CD4-positive, alpha-beta T cell treated with Interferon gamma for 1 hour (primary cell): ENCODE results near the gene ZDHHC20.
A peak's percentile ranks its signal among the peaks of the same experiment; 100 is the strongest.
"Not testable (repeated sequence)": the region's sequence is repeated elsewhere in the genome, so short reads cannot be mapped to it uniquely, and the experiment has no call there.

Experiments
- DNase-seq: peaks from one replicate; pipeline ENCODE4 v3.0.0-alpha.2; 2020

Gene ZDHHC20

GRCh38 chr13:21435231-21435630 is 23.9 kb downstream of the ZDHHC20 start:
- no peak for DNase-seq

GRCh38 chr13:21434588-21434987 is 24.5 kb downstream of the ZDHHC20 start:
- no peak for DNase-seq

GRCh38 chr13:21429211-21429610 is 29.9 kb downstream of the ZDHHC20 start:
- no peak for DNase-seq

- DNase-seq, result no peak
Observed at GRCh38 chr13:21427741-21428140, 31.4 kb downstream of the ZDHHC20 start.

GRCh38 chr13:21426238-21426637 is 32.9 kb downstream of the ZDHHC20 start:
- DNase-seq, result no peak

GRCh38 chr13:21420706-21421105 is 38.4 kb downstream of the ZDHHC20 start:
- no peak for DNase-seq

- no peak for DNase-seq
Observed at GRCh38 chr13:21413013-21413412, 46.1 kb downstream of the ZDHHC20 start.

- not testable (repeated sequence) for DNase-seq
Observed at GRCh38 chr13:21410453-21410852, 48.6 kb downstream of the ZDHHC20 start.

- DNase-seq, result no peak
Observed at GRCh38 chr13:21405309-21405708, 53.8 kb downstream of the ZDHHC20 start.

GRCh38 chr13:21402586-21403307 is 56.4 kb downstream of the ZDHHC20 start:
- DNase-seq, result no peak

- DNase-seq, result no peak
Observed at GRCh38 chr13:21399741-21400140, 59.4 kb downstream of the ZDHHC20 start.

GRCh38 chr13:21395953-21396352 is 63.1 kb downstream of the ZDHHC20 start:
- DNase-seq, result no peak

GRCh38 chr13:21389124-21389523 is 70.0 kb downstream of the ZDHHC20 start:
- DNase-seq, result no peak

- DNase-seq, result no peak
Observed at GRCh38 chr13:21385710-21386109, 73.4 kb downstream of the ZDHHC20 start.

GRCh38 chr13:21383090-21383489 is 76.0 kb downstream of the ZDHHC20 start:
- no peak for DNase-seq

- not testable (repeated sequence) for DNase-seq
Observed at GRCh38 chr13:21376998-21377985, 81.8 kb downstream of the ZDHHC20 start.

- DNase-seq, result no peak
Observed at GRCh38 chr13:21372530-21372929, 86.6 kb downstream of the ZDHHC20 start.

GRCh38 chr13:21371011-21371410 is 88.1 kb downstream of the ZDHHC20 start:
- no peak for DNase-seq

- peak; percentile 22 for DNase-seq
Observed at GRCh38 chr13:21365574-21365973, 93.5 kb downstream of the ZDHHC20 start.

GRCh38 chr13:21364916-21365315 is 94.2 kb downstream of the ZDHHC20 start:
- no peak for DNase-seq

- no peak for DNase-seq
Observed at GRCh38 chr13:21364357-21364756, 94.7 kb downstream of the ZDHHC20 start.

GRCh38 chr13:21362741-21363140 is 96.4 kb downstream of the ZDHHC20 start:
- DNase-seq, result no peak

GRCh38 chr13:21361706-21362105 is 97.4 kb downstream of the ZDHHC20 start:
- no peak for DNase-seq

GRCh38 chr13:21361123-21361522 is 98.0 kb downstream of the ZDHHC20 start:
- no peak for DNase-seq
